Activated naive CD8-positive, alpha-beta T cell treated with anti-CD3 and anti-CD28 coated beads for 36 hours (primary cell): ENCODE data around the gene GAS2. TPM values are rescaled to one million over a fixed set of nuclear protein-coding genes. Genes with fewer than 3 reads are reported as not detected.

Experiments used
- DNase-seq: peaks from one replicate; pipeline ENCODE4 v3.0.0; 2021
- H3K27ac Mint-ChIP-seq: one replicate; pipeline ENCODE4 v1.8.0; 2022; ENCODE audit warnings: mild to moderate bottlenecking, moderate library complexity, mixed read lengths
- H3K27me3 Mint-ChIP-seq: one replicate; pipeline ENCODE4 v1.8.0; 2022; ENCODE audit warnings: mild to moderate bottlenecking, mixed read lengths
- H3K36me3 Mint-ChIP-seq: one replicate; pipeline ENCODE4 v1.8.0; 2021; ENCODE audit warnings: mild to moderate bottlenecking, mixed read lengths
- H3K4me1 Mint-ChIP-seq: one replicate; pipeline ENCODE4 v1.8.0; 2021; ENCODE audit warnings: mixed read lengths
- H3K4me3 Mint-ChIP-seq: one replicate; pipeline ENCODE4 v1.8.0; 2022; ENCODE audit warnings: mild to moderate bottlenecking, moderate library complexity, mixed read lengths
- H3K9me3 Mint-ChIP-seq: one replicate; pipeline ENCODE4 v1.8.0; 2022; ENCODE audit warnings: mixed read lengths
- total RNA-seq, 2 experiments: library from RNA; stranded (reverse); gene quantifications; one replicate each; pipeline ENCODE4 v1.2.3, GENCODE V29; 2021

Gene GAS2
- total RNA-seq, 2 experiments from 2014 or later: 1.9 to 2.4 TPM

DNA sequence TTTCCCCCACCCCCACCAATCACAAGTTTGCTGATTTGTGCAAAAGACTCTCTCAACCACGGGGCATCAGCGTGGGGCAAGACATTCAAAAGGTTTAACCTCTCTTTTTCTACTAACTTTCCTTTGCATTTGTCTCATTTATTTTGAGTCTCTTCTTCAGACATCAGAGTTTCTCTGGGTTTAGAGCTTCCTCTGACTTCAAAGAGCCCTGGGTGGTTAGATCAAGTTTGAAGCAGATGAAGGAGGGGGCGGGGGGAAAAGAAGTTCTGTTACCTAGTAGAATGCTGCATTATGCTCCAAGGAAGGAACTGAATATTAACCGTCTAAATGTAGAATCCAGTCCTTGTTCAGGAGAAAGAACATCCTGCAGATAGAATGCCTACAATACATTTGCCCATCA lies 24.5 kb downstream of the GAS2 start:
- Mint-ChIP-seq H3K27me3 (no peaks in the 10 kb centered on the region), H3K9me3 (no peaks in the 10 kb centered on the region), H3K36me3 (no peaks in the 10 kb centered on the region), H3K4me1 (peaks cover 13% of the 10 kb centered on the region), H3K27ac (peak overlapping the region; percentile 80), H3K4me3 (peak overlapping the region; percentile 72)
- no peak for DNase-seq

- no peak for DNase-seq
- H3K4me1 Mint-ChIP-seq: peaks cover 24% of the 10 kb centered on the region
- H3K27me3 Mint-ChIP-seq: no peaks in the 10 kb centered on the region
- no peaks in the 10 kb centered on the region for H3K9me3 Mint-ChIP-seq
- no peak overlapping the region for H3K4me3 Mint-ChIP-seq
- no peak overlapping the region for H3K27ac Mint-ChIP-seq
- no peaks in the 10 kb centered on the region for H3K36me3 Mint-ChIP-seq
These were observed 33.0 kb downstream of the GAS2 start for GRCh38 chr11:22699388-22699787.

DNA sequence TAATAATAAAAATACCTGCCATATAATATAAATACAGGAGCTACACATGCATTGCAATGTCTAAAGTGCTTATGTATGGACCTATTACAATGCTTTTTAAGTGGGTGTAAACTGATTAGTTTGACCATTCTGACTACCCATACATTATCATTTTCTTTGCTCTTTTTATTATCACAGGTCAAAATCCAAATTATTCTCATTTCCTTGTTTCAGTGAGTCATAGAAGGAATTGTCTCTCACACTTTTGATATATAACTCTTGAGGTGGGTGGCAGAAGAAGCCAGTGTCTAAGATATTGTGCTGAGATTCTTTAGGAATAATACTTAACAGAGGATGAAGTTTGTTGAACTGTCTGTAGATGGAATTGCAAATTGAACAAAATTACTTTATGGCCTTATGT lies 35.6 kb downstream of the GAS2 start:
- no peaks in the 10 kb centered on the region for H3K36me3 Mint-ChIP-seq
- H3K4me1 Mint-ChIP-seq: peaks cover 24% of the 10 kb centered on the region
- H3K27ac Mint-ChIP-seq: peak overlapping the region; percentile 60
- no peaks in the 10 kb centered on the region for H3K9me3 Mint-ChIP-seq
- no peak for DNase-seq
- H3K27me3 Mint-ChIP-seq: no peaks in the 10 kb centered on the region
- peak overlapping the region; percentile 3 for H3K4me3 Mint-ChIP-seq

- Mint-ChIP-seq H3K27ac (peak overlapping the region; percentile 86), H3K4me1 (peaks cover 24% of the 10 kb centered on the region), H3K27me3 (no peaks in the 10 kb centered on the region), H3K4me3 (no peak overlapping the region), H3K36me3 (peaks cover 1% of the 10 kb centered on the region), H3K9me3 (no peaks in the 10 kb centered on the region)
- DNase-seq: peak; percentile 23
These were observed 36.6 kb downstream of the GAS2 start for GRCh38 chr11:22703040-22703439.

DNA sequence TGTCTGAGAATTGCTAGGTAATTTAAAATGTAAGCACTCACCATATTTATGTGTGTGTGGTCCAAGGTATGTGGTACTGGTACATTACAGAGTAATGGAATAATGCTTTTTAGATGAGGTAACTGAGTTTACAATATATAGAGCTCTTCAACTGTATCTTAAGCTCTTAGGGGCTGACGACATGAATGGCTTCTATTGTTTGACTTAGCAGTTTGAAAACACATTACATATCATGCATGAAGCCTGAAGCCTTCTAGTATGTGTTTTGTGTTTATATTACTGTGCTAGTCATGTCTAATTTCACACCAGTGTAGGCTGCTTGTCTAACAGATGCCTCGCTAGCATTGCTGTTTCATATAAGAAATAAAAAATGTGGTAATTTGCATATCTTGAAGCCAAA lies 37.2 kb downstream of the GAS2 start:
- Mint-ChIP-seq H3K9me3 (no peaks in the 10 kb centered on the region), H3K27ac (peak overlapping the region; percentile 34), H3K27me3 (no peaks in the 10 kb centered on the region), H3K4me3 (no peak overlapping the region), H3K4me1 (peaks cover 24% of the 10 kb centered on the region), H3K36me3 (peaks cover 1% of the 10 kb centered on the region)
- no peak for DNase-seq

DNA sequence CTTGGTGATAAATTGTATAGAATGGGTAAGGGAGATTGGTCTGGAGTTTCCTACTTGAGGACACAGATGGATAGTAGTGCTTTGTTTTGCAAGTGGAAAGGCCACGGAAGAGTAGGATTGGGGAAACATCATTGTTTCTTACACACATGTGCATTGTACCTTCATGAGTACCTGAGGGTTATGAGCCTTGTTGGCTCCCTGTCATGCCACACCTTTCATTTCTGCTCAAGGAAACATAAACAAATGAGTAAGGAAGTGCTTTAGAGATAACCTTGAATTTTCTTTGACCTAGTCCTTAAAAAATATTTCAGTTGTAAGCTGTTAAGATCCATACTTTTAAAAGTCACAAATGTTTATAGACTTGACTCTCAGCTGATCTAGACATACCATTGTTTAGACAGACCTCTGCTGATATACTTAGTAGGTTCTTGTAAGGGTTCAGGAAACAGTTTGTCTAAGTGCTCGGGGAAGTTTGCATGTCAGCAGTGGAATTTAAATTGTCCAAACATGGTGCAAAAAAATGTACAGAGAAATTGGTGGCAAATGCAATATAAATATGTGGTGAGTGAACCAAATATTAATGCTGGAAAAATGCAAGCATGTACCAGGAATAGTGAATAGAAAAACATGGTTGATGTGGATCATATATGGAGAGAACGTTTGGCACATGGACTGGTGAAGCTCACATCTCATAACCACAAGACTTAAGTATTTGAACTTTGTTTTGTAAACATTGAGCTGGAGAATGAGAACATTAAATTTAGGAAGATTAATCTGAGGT lies 40.9 kb downstream of the GAS2 start:
- H3K9me3 Mint-ChIP-seq: no peaks in the 10 kb centered on the region
- peaks cover 4% of the 10 kb centered on the region for H3K36me3 Mint-ChIP-seq
- H3K27ac Mint-ChIP-seq: no peak overlapping the region
- no peak for DNase-seq
- no peak overlapping the region for H3K4me3 Mint-ChIP-seq
- H3K4me1 Mint-ChIP-seq: peaks cover 18% of the 10 kb centered on the region
- no peaks in the 10 kb centered on the region for H3K27me3 Mint-ChIP-seq

DNA sequence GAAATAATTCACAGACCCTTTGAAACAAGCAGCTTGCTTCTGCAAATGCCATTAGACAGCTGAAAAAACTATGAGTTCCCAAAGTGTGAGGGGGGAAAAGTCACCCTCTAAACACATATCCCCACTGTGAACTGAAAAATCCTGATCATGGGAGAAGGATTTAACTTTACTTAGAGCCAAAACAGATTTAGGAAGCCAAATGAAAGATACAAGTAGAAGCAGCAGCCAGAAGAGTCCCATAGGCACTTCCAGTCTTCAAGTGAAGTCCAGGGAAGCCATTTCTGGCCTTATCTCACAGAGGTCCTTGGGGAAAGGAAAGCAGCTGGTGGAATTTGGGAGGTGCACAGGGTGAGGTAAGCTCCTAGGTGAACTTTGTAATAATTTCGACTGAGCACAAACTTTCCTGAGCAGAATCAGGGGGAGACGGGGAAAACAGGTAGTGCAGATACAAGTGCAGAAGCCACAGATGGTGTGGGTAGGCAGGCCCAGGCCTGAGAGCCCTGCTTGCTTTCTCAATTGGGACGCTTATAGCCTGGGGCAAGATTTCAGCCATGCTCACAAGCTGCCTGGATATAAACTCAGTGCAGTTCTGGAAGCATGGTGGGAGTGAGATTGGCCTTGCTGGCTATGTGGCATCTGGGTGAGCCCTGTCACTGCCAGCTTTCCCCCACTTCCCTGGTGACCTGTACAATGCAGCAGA lies 44.8 kb downstream of the GAS2 start:
- H3K9me3 Mint-ChIP-seq: peaks cover 11% of the 10 kb centered on the region
- no peak for DNase-seq
- H3K4me3 Mint-ChIP-seq: no peak overlapping the region
- peaks cover 4% of the 10 kb centered on the region for H3K4me1 Mint-ChIP-seq
- peaks cover 4% of the 10 kb centered on the region for H3K36me3 Mint-ChIP-seq
- H3K27me3 Mint-ChIP-seq: no peaks in the 10 kb centered on the region
- no peak overlapping the region for H3K27ac Mint-ChIP-seq

- H3K36me3 Mint-ChIP-seq: peaks cover 4% of the 10 kb centered on the region
- H3K9me3 Mint-ChIP-seq: peaks cover 11% of the 10 kb centered on the region
- H3K27ac Mint-ChIP-seq: no peak overlapping the region
- peaks cover 4% of the 10 kb centered on the region for H3K4me1 Mint-ChIP-seq
- DNase-seq: no peak
- no peak overlapping the region for H3K4me3 Mint-ChIP-seq
- H3K27me3 Mint-ChIP-seq: no peaks in the 10 kb centered on the region
These were observed 45.5 kb downstream of the GAS2 start for GRCh38 chr11:22711880-22712279.

GRCh38 chr11:22713336-22713735 lies 46.9 kb downstream of the GAS2 start:
- H3K27ac Mint-ChIP-seq: no peak overlapping the region
- H3K4me1 Mint-ChIP-seq: peaks cover 4% of the 10 kb centered on the region
- H3K4me3 Mint-ChIP-seq: no peak overlapping the region
- H3K9me3 Mint-ChIP-seq: peaks cover 11% of the 10 kb centered on the region
- H3K36me3 Mint-ChIP-seq: peaks cover 3% of the 10 kb centered on the region
- no peaks in the 10 kb centered on the region for H3K27me3 Mint-ChIP-seq
- DNase-seq: no peak

- peaks cover 7% of the 10 kb centered on the region for H3K4me1 Mint-ChIP-seq
- no peak for DNase-seq
- peaks cover 3% of the 10 kb centered on the region for H3K36me3 Mint-ChIP-seq
- peaks cover 11% of the 10 kb centered on the region for H3K9me3 Mint-ChIP-seq
- no peak overlapping the region for H3K4me3 Mint-ChIP-seq
- no peaks in the 10 kb centered on the region for H3K27me3 Mint-ChIP-seq
- H3K27ac Mint-ChIP-seq: no peak overlapping the region
These were observed 49.6 kb downstream of the GAS2 start for GRCh38 chr11:22715971-22716370.

DNA sequence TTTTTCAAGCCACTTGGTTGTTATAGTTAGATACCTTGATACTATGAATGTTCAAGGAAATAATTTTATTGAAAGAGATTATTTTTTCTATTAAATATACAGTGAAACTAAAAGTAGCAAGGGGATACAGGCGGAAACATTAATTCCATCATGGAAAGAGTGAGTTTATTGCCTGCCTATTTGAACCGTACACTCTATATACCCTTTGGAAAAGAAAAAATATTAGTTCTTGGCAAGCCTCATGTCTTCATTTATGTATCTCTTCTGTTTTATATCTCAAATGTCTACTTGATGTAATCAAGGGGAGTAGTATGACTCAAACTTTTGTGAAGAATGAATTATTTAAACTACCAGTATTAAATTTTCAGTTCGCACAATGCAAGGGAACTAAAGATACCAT lies 54.0 kb downstream of the GAS2 start:
- peaks cover 6% of the 10 kb centered on the region for H3K4me1 Mint-ChIP-seq

GRCh38 chr11:22723274-22723673 lies 56.9 kb downstream of the GAS2 start:
- Mint-ChIP-seq H3K9me3 (no peaks in the 10 kb centered on the region), H3K36me3 (no peaks in the 10 kb centered on the region), H3K27me3 (no peaks in the 10 kb centered on the region), H3K4me1 (peaks cover 6% of the 10 kb centered on the region), H3K27ac (no peak overlapping the region), H3K4me3 (no peak overlapping the region)
- DNase-seq: no peak

More for the DNA sequence above, 54.0 kb downstream of the GAS2 start:
- no peak for DNase-seq
- H3K27ac Mint-ChIP-seq: no peak overlapping the region
- H3K36me3 Mint-ChIP-seq: no peaks in the 10 kb centered on the region
- H3K27me3 Mint-ChIP-seq: no peaks in the 10 kb centered on the region
- no peak overlapping the region for H3K4me3 Mint-ChIP-seq
- H3K9me3 Mint-ChIP-seq: no peaks in the 10 kb centered on the region

DNA sequence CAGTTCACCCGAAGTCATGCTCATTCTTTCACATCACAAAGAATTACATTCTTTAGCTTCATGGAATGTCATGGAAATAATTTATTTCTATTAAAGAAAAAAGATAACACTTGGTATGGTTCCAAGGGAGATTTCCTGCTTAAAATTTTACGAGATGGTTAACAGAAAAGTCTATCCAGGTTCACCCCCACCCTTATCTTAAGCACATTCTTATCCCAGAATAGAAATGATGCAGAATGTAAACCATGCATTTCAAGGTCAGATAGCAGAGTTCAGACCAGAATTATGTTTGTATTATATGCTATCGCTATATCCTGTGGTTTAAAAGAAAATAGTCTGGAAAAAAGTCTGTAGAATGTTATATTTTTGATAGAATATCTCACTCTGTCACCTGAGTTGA lies 58.7 kb downstream of the GAS2 start:
- no peaks in the 10 kb centered on the region for H3K27me3 Mint-ChIP-seq
- DNase-seq: no peak
- H3K36me3 Mint-ChIP-seq: no peaks in the 10 kb centered on the region
- peaks cover 4% of the 10 kb centered on the region for H3K4me1 Mint-ChIP-seq
- no peak overlapping the region for H3K4me3 Mint-ChIP-seq
- H3K27ac Mint-ChIP-seq: no peak overlapping the region
- no peaks in the 10 kb centered on the region for H3K9me3 Mint-ChIP-seq

- Mint-ChIP-seq H3K9me3 (no peaks in the 10 kb centered on the region), H3K27me3 (no peaks in the 10 kb centered on the region), H3K4me1 (no peaks in the 10 kb centered on the region), H3K27ac (no peak overlapping the region), H3K4me3 (no peak overlapping the region), H3K36me3 (no peaks in the 10 kb centered on the region)
- no peak for DNase-seq
These were observed 62.4 kb downstream of the GAS2 start for GRCh38 chr11:22728600-22729389.

- no peak for DNase-seq
These were observed 63.9 kb downstream of the GAS2 start for GRCh38 chr11:22730319-22730718.

More at GRCh38 chr11:22730319-22730718, 63.9 kb downstream of the GAS2 start:
- Mint-ChIP-seq H3K4me3 (no peak overlapping the region), H3K27ac (no peak overlapping the region), H3K36me3 (no peaks in the 10 kb centered on the region), H3K27me3 (no peaks in the 10 kb centered on the region), H3K4me1 (no peaks in the 10 kb centered on the region), H3K9me3 (no peaks in the 10 kb centered on the region)
